Measurements from ENCODE around the gene TIMM10. TPM values are rescaled to one million over a fixed set of nuclear protein-coding genes. Genes with fewer than 3 reads are reported as not detected.
"Not testable (repeated sequence)": the region's sequence is repeated elsewhere in the genome, so short reads cannot be mapped to it uniquely, and the experiment has no call there.

Gene TIMM10
- total and polyA plus RNA-seq, 8 donors, result 21.7 to 41.0 (median 33.6) TPM

- Histone ChIP-seq H3K27me3 (no peaks in the 10 kb centered on the region), H3K27ac (no peak within 1 kb of the TSS), H3K9me3 (no peaks in the 10 kb centered on the region), H3K4me1 (no peaks in the 10 kb centered on the region), H3K4me3 (no peak within 1 kb of the TSS), H3K36me3 (peaks cover 0 to 6% of the 10 kb centered on the region in 2 donors)
- intact Hi-C loops (cut with DNase I), result no loop called here
- TF ChIP-seq, protein P1, sequence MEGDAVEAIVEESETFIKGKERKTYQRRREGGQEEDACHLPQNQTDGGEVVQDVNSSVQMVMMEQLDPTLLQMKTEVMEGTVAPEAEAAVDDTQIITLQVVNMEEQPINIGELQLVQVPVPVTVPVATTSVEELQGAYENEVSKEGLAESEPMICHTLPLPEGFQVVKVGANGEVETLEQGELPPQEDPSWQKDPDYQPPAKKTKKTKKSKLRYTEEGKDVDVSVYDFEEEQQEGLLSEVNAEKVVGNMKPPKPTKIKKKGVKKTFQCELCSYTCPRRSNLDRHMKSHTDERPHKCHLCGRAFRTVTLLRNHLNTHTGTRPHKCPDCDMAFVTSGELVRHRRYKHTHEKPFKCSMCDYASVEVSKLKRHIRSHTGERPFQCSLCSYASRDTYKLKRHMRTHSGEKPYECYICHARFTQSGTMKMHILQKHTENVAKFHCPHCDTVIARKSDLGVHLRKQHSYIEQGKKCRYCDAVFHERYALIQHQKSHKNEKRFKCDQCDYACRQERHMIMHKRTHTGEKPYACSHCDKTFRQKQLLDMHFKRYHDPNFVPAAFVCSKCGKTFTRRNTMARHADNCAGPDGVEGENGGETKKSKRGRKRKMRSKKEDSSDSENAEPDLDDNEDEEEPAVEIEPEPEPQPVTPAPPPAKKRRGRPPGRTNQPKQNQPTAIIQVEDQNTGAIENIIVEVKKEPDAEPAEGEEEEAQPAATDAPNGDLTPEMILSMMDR (IDR thresholded peaks at IDR 0.05), result no peak
- DNase-seq (no peak), ATAC-seq (no peak)
Measured at GRCh38 chr11:57536947-57537619, 6.5 kb upstream of the TIMM10 start, which contains the start of gene SMTNL1. Gene SMTNL1, plus strand, starts transcription at chr11:57537595. Its CDS starts 5,048 bp downstream, at chr11:57542643.

- H3K4me3 ChIP-seq; H3K27ac ChIP-seq; H3K36me3 ChIP-seq; intact Hi-C loops (cut with DNase I); ATAC-seq; H3K27me3 ChIP-seq; H3K9me3 ChIP-seq; DNase-seq: not testable (repeated sequence)
- H3K4me1 ChIP-seq, result peaks cover 6 to 19% of the 10 kb centered on the region in 2 donors
Measured at GRCh38 chr11:57534449-57534848, 3.9 kb upstream of the TIMM10 start.

DNA sequence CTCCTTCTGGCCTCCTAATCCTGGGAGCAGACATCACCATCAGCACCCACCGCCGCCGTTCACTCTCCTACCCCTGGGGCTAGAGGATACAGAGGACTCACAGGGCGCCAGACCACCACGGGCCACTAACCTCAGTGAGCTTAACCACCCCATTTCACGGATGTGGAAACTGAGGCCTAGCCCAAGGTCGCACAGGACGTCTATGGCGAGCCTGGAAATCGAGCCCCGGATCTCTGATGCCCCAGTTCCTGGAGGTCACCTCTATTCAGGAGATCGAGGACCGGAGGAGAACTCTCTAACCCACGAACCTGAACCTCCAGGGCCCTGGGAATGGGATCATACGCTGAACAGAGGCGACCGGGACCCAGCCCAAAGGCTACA, 349 bp downstream of the TIMM10 start:
- Histone ChIP-seq H3K36me3 (peaks cover 0 to 16% of the 10 kb centered on the region in 2 donors), H3K4me3 (peak overlapping the region; percentile 68 to 82), H3K4me1 (peaks cover 10 to 26% of the 10 kb centered on the region in 2 donors), H3K27me3 (no peaks in the 10 kb centered on the region), H3K9me3 (no peaks in the 10 kb centered on the region), H3K27ac (peak overlapping the region in 1 of 2 donors; percentile 76)
- TF ChIP-seq, protein P1 (IDR thresholded peaks at IDR 0.05), result no peak
- DNase-seq, result no peak
- peak; percentile 9 for ATAC-seq
- intact Hi-C loops (cut with DNase I), result no loop called here

DNA sequence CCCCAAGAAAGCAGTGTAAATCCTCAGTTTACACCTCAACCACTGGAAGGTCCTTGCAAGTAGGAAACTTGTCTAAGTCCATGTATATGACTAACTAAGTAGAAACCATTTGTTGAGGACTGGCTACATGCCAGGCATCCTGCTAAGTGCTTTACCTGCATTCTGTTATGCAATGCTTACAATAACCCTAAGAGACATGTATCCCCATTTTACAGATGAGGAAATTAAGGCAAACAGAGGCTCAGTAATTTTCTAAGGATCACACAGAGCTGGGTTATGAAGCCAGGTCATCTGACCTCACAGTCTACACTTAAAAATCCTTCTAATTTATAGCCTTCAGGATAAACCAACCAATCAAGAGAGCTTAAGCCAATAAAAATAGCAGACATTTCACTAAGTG, 1.5 kb downstream of the TIMM10 start:
- peaks cover 10 to 26% of the 10 kb centered on the region in 2 donors for H3K4me1 ChIP-seq
- ATAC-seq, result no peak
- no peaks in the 10 kb centered on the region for H3K9me3 ChIP-seq
- H3K27me3 ChIP-seq, result no peaks in the 10 kb centered on the region
- H3K36me3 ChIP-seq, result peaks cover 0 to 16% of the 10 kb centered on the region in 2 donors
- intact Hi-C loops (cut with DNase I), result loop anchor here in 1 of 2 donors (5.0 kb wide), 2 partner anchors 37 to 72 kb away; no protein-coding TSS in a partner anchor
- DNase-seq, result no peak
- no peak overlapping the region for H3K4me3 ChIP-seq
- TF ChIP-seq, protein P1 (IDR thresholded peaks at IDR 0.05), result no peak
- no peak overlapping the region for H3K27ac ChIP-seq

- Histone ChIP-seq H3K27me3 (no peaks in the 10 kb centered on the region), H3K27ac (no peak overlapping the region), H3K9me3 (no peaks in the 10 kb centered on the region), H3K4me3 (no peak overlapping the region), H3K36me3 (peaks cover 0 to 16% of the 10 kb centered on the region in 2 donors), H3K4me1 (peaks cover 10 to 26% of the 10 kb centered on the region in 2 donors)
- intact Hi-C loops (cut with DNase I), result loop anchor here in 1 of 2 donors (5.0 kb wide), 2 partner anchors 35 to 70 kb away; no protein-coding TSS in a partner anchor
- peak in 3 of 4 donors; percentile 61 to 74 (median 68) for DNase-seq
- TF ChIP-seq, protein P1 (IDR thresholded peaks at IDR 0.05), result peak; percentile 87 to 88
- ATAC-seq, result peak; percentile 49
Measured at GRCh38 chr11:57527056-57527631, 3.4 kb downstream of the TIMM10 start.
